Psoas muscle (tissue), 8 donors: ENCODE measurements around the gene MRPL1. TPM values are rescaled to one million over a fixed set of nuclear protein-coding genes. Genes with fewer than 3 reads are reported as not detected.

ENCODE experiments used
- ATAC-seq, 4 donors: fragments of 200-7000 bp; cut with Tn5 transposase; one replicate each; pipeline ENCODE4 v1.9.1; 2020; ENCODE audit warnings: moderate library complexity in 3 of 4, mild to moderate bottlenecking in 2 of 4
- DNase-seq, 2 donors: peaks; one replicate each; pipeline ENCODE4 v3.0.0-alpha.2; 2020
- H3K27ac ChIP-seq: fragments of 200-600 bp; one replicate; pipeline ENCODE4 v1.8.0; 2022
- H3K27me3 ChIP-seq, 3 donors: fragments of 200-600 bp in 1 of 3; one replicate each; pipeline versions ENCODE4 v1.6.1 to v1.8.0; 2013 to 2022; ENCODE audit warnings: low read length in 2 of 3, mild to moderate bottlenecking in 2 of 3, moderate library complexity in 1 of 3; ENCODE audit not compliant: insufficient read depth in 3 of 3
- H3K36me3 ChIP-seq, 2 donors: fragments of 200-600 bp in 1 of 2; one replicate each; pipeline versions ENCODE4 v1.6.1 to v1.8.0; 2013 to 2022; ENCODE audit warnings: low read depth in 1 of 2, mild to moderate bottlenecking in 1 of 2, moderate library complexity in 1 of 2; ENCODE audit not compliant: insufficient read depth in 1 of 2
- H3K4me1 ChIP-seq: fragments of 200-600 bp; one replicate; pipeline ENCODE4 v1.8.0; 2022
- H3K4me3 ChIP-seq: fragments of 200-600 bp; one replicate; pipeline ENCODE4 v1.8.0; 2022; ENCODE audit warnings: mild to moderate bottlenecking
- H3K9me3 ChIP-seq: fragments of 200-600 bp; one replicate; pipeline ENCODE4 v1.8.0; 2022
- WGBS, 3 donors: extraction: QIAGEN DNeasy Blood & Tissue Kit; methylation state at CpG; one replicate each; pipeline versions ENCODE4 v1.1.6 to v1.1.7; 2013; 5-methylcytosine and 5-hydroxymethylcytosine counted together
- intact Hi-C, 2 donors: fragments of 100-400 bp; cut with DNase I; formaldehyde crosslinking; loops; one replicate each; pipeline versions ENCODE4 v1.11.0 to v1.14.2; 2022
- polyA plus RNA-seq, 3 donors: library from polyadenylated mRNA; stranded (reverse); fragments of 200-250 nt; gene quantifications; one replicate each; pipeline ENCODE4 v1.2.3, GENCODE V29; 2013
- total RNA-seq, 4 donors: library from RNA; stranded (reverse); fragmentation: NEBNext Ultra II Directional in 2 of 4; extraction: Animal tissue kit (Norgen Biotek cat#: 25700) in 2 of 4; gene quantifications; one replicate each; pipeline versions ENCODE4 v1.2.1 to v1.2.4, GENCODE V29; 2021 to 2023
- TF ChIP-seq, protein P1 (sequence below): fragments of 200-600 bp; IDR thresholded peaks from one replicate; pipeline ENCODE4 v1.8.0; 2022; ENCODE audit warnings: antibody characterized with exemption
- donor health status: healthy with polysubstance abuse.
- donor health status: DM: no; HTN: no; CAD: no; lungs with moderate emphysema.
- donor health status: Bipolar disorder and iron deficiency.
- donor health status: healthy.
- donor health status: DM: yes; HTN: yes; CAD: no.
- donor health status: DM: no; HTN: no; CAD: no.
- donor health status: DM: no; HTN: no; CAD: no.
- donor health status: DM: yes; HTN: yes; CAD: no.

MRPL1 gene
- total and polyA plus RNA-seq, 7 donors: 28.1 to 64.6 (median 38.3) TPM

DNA sequence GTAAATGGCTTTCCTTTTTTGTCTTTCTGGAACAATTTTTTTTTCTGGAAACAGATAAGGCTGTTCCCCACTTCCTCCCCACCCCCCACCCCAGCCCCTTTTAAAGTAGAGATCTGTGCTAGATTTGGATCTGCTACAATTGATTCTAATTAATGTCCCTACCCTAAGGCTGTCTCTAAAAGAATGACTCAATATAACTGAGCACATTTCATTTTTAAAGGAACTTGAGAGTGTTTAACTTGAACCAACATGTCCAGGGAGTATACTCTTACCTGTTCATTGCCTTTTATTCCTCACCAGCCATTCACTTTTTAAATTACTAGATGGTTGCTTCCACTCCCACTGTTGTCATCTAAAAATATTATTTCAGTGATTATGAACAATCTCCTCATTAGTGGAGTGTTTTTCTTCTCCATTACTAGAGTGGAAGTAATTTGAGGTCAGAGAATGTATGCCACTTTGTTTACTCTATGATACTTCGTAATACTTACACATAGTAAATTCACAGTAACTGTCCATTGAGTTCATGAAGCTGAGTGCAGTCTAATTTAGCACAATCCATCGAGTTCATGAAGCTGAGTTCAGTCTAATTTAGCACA is 29.4 kb upstream of the MRPL1 start:
- ATAC-seq: no peak
- H3K4me3 ChIP-seq: no peak overlapping the region
- TF ChIP-seq, protein P1, sequence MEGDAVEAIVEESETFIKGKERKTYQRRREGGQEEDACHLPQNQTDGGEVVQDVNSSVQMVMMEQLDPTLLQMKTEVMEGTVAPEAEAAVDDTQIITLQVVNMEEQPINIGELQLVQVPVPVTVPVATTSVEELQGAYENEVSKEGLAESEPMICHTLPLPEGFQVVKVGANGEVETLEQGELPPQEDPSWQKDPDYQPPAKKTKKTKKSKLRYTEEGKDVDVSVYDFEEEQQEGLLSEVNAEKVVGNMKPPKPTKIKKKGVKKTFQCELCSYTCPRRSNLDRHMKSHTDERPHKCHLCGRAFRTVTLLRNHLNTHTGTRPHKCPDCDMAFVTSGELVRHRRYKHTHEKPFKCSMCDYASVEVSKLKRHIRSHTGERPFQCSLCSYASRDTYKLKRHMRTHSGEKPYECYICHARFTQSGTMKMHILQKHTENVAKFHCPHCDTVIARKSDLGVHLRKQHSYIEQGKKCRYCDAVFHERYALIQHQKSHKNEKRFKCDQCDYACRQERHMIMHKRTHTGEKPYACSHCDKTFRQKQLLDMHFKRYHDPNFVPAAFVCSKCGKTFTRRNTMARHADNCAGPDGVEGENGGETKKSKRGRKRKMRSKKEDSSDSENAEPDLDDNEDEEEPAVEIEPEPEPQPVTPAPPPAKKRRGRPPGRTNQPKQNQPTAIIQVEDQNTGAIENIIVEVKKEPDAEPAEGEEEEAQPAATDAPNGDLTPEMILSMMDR: no peak
- no peak overlapping the region for H3K27ac ChIP-seq
- WGBS, 3 donors: 74 to 77% (median 77%) methylated on average over 2 of the region's 2 CpGs
- intact Hi-C loops: no loop called here
- no peaks in the 10 kb centered on the region for H3K27me3 ChIP-seq
- no peak for DNase-seq
- H3K9me3 ChIP-seq: no peaks in the 10 kb centered on the region
- H3K36me3 ChIP-seq: no peaks in the 10 kb centered on the region
- H3K4me1 ChIP-seq: no peaks in the 10 kb centered on the region

DNA sequence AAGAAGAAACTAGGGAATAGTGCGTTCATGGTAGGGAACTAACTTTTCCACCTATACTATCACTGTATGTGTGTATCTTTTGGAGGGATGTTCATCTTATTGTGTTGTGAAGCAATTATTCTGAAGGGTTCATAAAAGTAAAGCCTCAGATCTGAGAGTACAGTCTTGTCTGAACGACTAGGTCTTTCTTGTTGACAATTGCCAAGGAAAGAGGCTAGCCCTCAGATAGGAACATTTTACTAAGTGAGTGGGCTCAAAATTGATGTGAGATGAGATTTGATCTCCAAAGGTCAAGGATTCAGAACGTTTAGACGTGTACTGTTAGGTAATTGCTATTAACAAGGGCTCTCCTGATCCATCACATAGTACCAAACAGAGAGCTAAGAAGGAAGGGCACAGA is 28.2 kb upstream of the MRPL1 start:
- Histone ChIP-seq H3K4me1 (no peaks in the 10 kb centered on the region), H3K36me3 (no peaks in the 10 kb centered on the region), H3K27me3 (no peaks in the 10 kb centered on the region), H3K27ac (no peak overlapping the region), H3K9me3 (no peaks in the 10 kb centered on the region), H3K4me3 (no peak overlapping the region)
- ATAC-seq: no peak
- intact Hi-C loops: no loop called here
- TF ChIP-seq, protein P1: no peak
- no peak for DNase-seq
- WGBS, 3 donors: 61 to 73% (median 63%) methylated on average over 4 of the region's 4 CpGs

DNA sequence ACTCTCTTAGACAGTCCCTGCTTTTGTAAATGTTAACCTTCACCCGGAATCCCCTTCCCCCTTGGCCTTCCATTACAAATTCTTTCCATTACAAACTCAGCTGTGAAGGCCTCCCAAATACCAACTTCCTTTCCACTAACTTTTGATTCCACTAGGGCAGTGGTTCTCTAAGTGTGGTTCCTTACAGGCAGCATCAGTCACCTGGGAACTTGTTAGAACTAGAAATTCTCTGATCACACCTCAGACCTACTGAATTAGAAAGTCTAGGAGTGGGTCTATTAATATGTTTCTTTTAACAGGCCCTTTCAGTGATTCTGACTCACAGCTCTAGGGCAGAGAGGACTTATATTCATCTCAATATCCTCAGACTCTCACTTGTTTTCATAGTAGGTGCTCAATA is 19.0 kb upstream of the MRPL1 start:
- Histone ChIP-seq H3K36me3 (no peaks in the 10 kb centered on the region), H3K27me3 (no peaks in the 10 kb centered on the region), H3K27ac (no peak overlapping the region), H3K9me3 (no peaks in the 10 kb centered on the region), H3K4me1 (no peaks in the 10 kb centered on the region), H3K4me3 (no peak overlapping the region)
- TF ChIP-seq, protein P1: no peak
- intact Hi-C loops: no loop called here
- 38 to 55% (median 50%) methylated on average over 1 of the region's 1 CpG for WGBS, 3 donors
- ATAC-seq (no peak), DNase-seq (no peak)

DNA sequence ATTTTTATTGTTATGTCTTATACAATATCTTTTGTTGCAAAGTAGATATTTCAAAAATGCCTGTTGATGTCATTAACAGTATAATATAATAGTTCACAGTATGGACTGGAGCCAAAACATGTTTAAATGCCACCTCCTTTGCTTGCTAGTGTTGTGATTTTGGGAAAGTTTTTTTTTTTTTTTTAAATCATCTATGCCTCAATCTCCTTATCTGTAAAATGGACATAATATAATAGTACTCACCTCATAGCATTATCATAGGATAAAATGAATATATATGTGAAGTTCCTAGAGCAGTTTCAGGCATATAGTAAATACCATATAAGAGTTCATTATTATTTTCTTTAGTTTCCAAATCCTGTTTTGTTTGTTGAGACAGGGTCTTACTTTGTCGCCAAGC is 18.3 kb upstream of the MRPL1 start:
- Histone ChIP-seq H3K9me3 (no peaks in the 10 kb centered on the region), H3K27me3 (no peaks in the 10 kb centered on the region), H3K36me3 (no peaks in the 10 kb centered on the region), H3K4me3 (no peak overlapping the region), H3K4me1 (no peaks in the 10 kb centered on the region), H3K27ac (no peak overlapping the region)
- ATAC-seq: no peak
- no peak for DNase-seq
- TF ChIP-seq, protein P1: no peak
- WGBS, 3 donors: 94 to 100% (median 96%) methylated on average over 1 of the region's 1 CpG
- intact Hi-C loops: no loop called here

DNA sequence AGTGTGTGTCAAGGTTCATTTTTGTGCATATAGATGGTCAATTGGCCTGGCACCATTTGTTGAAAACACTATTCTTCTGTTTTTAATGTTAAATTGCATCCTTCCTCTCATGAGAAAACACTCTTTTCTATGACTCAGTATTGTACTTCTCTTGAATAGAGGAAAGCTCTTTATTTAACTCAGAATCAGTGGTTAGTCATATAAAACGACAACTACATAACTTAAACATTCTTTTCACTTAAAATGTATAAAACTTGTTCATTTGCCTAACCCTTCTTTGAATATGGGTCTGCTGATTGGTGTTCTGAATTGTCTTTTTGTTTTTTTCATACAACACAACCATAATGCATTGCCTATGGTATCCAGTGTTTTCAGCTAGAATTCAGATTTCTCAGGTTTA is 17.2 kb upstream of the MRPL1 start:
- Histone ChIP-seq H3K4me1 (no peaks in the 10 kb centered on the region), H3K36me3 (no peaks in the 10 kb centered on the region), H3K9me3 (no peaks in the 10 kb centered on the region), H3K4me3 (no peak overlapping the region), H3K27me3 (no peaks in the 10 kb centered on the region), H3K27ac (no peak overlapping the region)
- TF ChIP-seq, protein P1: no peak
- no peak for ATAC-seq
- 75 to 93% (median 83%) methylated on average over 1 of the region's 1 CpG for WGBS, 3 donors
- DNase-seq: no peak
- intact Hi-C loops: no loop called here
